Large intestine (tissue), 3 donors: ENCODE results near the gene CCDC149. TPM values are rescaled to one million over a fixed set of nuclear protein-coding genes. Genes with fewer than 3 reads are reported as not detected.

Experiments
- DNase-seq, 2 donors: peaks; one replicate each; pipeline versions ENCODE4 v3.0.0 to v3.0.0-alpha.2; 2013
- H3K27ac ChIP-seq: one replicate; pipeline ENCODE4 v1.5.1; 2013; ENCODE audit warnings: low read length
- H3K27me3 ChIP-seq: 2 replicates; pipeline ENCODE4 v1.6.1; 2013; ENCODE audit warnings: low read length; ENCODE audit not compliant: control insufficient read depth, insufficient read depth
- H3K36me3 ChIP-seq: 2 replicates; pipeline ENCODE4 v1.6.1; 2013; ENCODE audit warnings: low read length; ENCODE audit not compliant: control insufficient read depth, insufficient read depth
- H3K4me1 ChIP-seq: one replicate; pipeline ENCODE4 v1.6.1; 2013; ENCODE audit warnings: low read length; ENCODE audit not compliant: control insufficient read depth, insufficient read depth
- H3K4me3 ChIP-seq: one replicate; pipeline ENCODE4 v1.5.1; 2013; ENCODE audit warnings: low read length
- H3K9me3 ChIP-seq: one replicate; pipeline ENCODE4 v1.6.1; 2013; ENCODE audit warnings: mild to moderate bottlenecking, low read depth, low read length, moderate library complexity; ENCODE audit not compliant: control insufficient read depth
- WGBS: methylation state at CpG from one replicate; pipeline ENCODE4 v1.1.5; 2013; ENCODE audit warnings: low lambda C conversion rate; ENCODE audit not compliant: insufficient coverage; 5-methylcytosine and 5-hydroxymethylcytosine counted together
- polyA plus RNA-seq: library from polyadenylated mRNA; unstranded; fragments of 120-200 nt; gene quantifications from one replicate; pipeline ENCODE4 v1.2.1, GENCODE V29; 2013

Gene CCDC149
- polyA plus RNA-seq, 1 donor: 13.7 TPM

- peaks cover 54% of the 10 kb centered on the region for H3K27me3 ChIP-seq
- H3K27ac ChIP-seq: no peak overlapping the region
- H3K4me1 ChIP-seq: peaks cover 7% of the 10 kb centered on the region
- H3K4me3 ChIP-seq: no peak overlapping the region
- peaks cover 4% of the 10 kb centered on the region for H3K9me3 ChIP-seq
- DNase-seq: no peak
- H3K36me3 ChIP-seq: no peaks in the 10 kb centered on the region
Measured at GRCh38 chr4:24796620-24797019, 116.2 kb downstream of the CCDC149 start.

GRCh38 chr4:24795666-24796381, 117.0 kb downstream of the CCDC149 start:
- Histone ChIP-seq H3K27ac (no peak overlapping the region), H3K9me3 (peaks cover 4% of the 10 kb centered on the region), H3K4me3 (peak overlapping the region; percentile 5), H3K4me1 (peaks cover 7% of the 10 kb centered on the region), H3K36me3 (no peaks in the 10 kb centered on the region), H3K27me3 (peaks cover 46% of the 10 kb centered on the region)
- no peak for DNase-seq
- 0% methylated on average over 1 of the region's 9 CpGs for WGBS

- Histone ChIP-seq H3K27ac (peak within 1 kb of the TSS; percentile 6), H3K4me3 (peak within 1 kb of the TSS; percentile 5), H3K36me3 (no peaks in the 10 kb centered on the region), H3K9me3 (peaks cover 4% of the 10 kb centered on the region), H3K27me3 (peaks cover 38% of the 10 kb centered on the region), H3K4me1 (peaks cover 7% of the 10 kb centered on the region)
- WGBS: no CpG with 5 or more reads among the region's 21 CpGs
- peak in 1 of 2 donors; percentile 29 for DNase-seq
Measured at GRCh38 chr4:24794916-24795665, 117.8 kb downstream of the CCDC149 start, which contains the start of gene SOD3. Gene SOD3, plus strand, starts transcription at chr4:24795573. Its CDS starts 3,949 bp downstream, at chr4:24799522.

DNA sequence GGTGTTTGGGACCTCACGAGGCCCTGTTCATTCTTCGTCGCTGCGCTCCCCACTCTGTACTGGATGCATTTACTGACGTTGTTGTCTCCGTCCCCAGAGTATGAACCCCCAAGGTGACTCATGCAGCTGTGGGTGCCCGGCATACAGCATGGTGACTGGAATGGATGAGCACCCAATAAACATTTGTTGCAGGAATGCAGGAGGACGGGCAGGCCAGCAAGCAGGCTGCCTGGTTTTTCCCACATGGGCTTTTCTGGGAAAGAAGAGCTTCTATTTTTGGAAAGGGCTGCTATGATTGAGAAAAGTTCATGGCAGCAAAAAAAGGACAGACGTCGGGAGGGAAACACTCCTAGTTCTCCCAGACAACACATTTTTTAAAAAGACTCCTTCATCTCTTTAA, 118.4 kb downstream of the CCDC149 start:
- no peaks in the 10 kb centered on the region for H3K36me3 ChIP-seq
- H3K9me3 ChIP-seq: peaks cover 4% of the 10 kb centered on the region
- no peak overlapping the region for H3K27ac ChIP-seq
- peaks cover 35% of the 10 kb centered on the region for H3K27me3 ChIP-seq
- H3K4me1 ChIP-seq: peaks cover 7% of the 10 kb centered on the region
- no peak for DNase-seq
- no peak overlapping the region for H3K4me3 ChIP-seq
- 25% methylated on average over 2 of the region's 10 CpGs for WGBS

DNA sequence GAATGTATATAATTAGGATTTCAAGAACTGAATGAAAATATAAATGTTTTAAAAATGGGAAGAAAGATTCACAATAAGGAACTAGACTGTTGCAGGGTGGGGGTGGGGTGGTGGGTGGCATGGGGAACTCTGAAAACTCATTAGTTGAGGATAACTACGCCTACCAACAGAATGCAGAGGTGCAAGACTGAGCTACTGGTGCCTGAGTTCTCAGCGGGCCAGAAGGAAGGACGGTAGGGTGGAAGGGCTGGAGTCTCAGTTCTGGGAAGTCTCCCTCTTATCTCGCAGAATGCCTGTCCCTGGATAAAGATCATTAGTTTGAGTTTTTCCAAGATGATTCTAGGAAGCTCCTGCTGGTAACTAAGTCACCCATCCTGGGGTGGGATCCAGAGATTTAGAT, 118.8 kb downstream of the CCDC149 start:
- Histone ChIP-seq H3K27me3 (peaks cover 30% of the 10 kb centered on the region), H3K4me1 (peaks cover 7% of the 10 kb centered on the region), H3K9me3 (peaks cover under 1% of the 10 kb centered on the region), H3K4me3 (no peak overlapping the region), H3K36me3 (no peaks in the 10 kb centered on the region), H3K27ac (no peak overlapping the region)
- no peak for DNase-seq
- WGBS: no CpG with 5 or more reads among the region's 4 CpGs

DNA sequence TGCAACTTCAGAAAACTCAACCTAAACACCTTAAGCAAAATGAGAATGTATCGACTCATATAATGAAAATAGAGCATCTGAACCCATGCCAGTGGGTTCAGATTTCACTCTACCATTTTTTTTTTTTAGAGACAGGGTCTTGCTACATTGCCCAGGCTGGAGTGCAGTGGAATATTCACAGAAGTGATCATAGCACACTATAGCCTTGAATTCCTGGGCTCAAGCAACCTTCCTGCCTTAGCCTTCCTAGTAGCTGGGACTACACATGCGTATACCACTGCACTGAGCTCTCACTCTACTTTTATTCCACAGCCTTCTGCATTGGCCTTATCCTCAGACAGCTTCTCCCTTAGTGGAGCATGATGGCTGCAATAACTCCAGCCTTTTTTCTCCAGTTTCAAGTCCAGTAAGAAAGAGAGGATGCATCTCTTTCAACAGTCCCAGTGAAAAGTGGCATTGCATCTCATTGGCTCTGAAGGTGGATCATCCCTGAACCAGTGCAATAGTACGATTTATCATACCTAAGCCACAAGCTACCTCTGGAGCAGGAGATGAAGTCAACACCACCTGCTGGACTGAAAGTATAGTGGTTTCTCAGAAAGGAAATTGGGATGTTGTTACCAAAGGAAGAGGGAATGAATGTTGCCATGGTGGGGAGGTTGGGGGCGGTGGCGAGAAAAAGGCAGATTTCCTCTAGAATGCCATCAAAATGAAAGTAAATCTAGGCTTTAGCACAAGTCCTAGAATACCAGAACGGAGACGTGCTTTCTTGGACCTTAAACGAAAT, 119.4 kb downstream of the CCDC149 start:
- no peaks in the 10 kb centered on the region for H3K36me3 ChIP-seq
- peaks cover 24% of the 10 kb centered on the region for H3K27me3 ChIP-seq
- H3K4me3 ChIP-seq: no peak overlapping the region
- DNase-seq: no peak
- peaks cover 7% of the 10 kb centered on the region for H3K4me1 ChIP-seq
- H3K9me3 ChIP-seq: no peaks in the 10 kb centered on the region
- H3K27ac ChIP-seq: no peak overlapping the region
- WGBS: 83% methylated on average over 2 of the region's 8 CpGs

- Histone ChIP-seq H3K27ac (no peak overlapping the region), H3K4me3 (no peak overlapping the region), H3K36me3 (no peaks in the 10 kb centered on the region), H3K9me3 (peaks cover under 1% of the 10 kb centered on the region), H3K4me1 (peaks cover 7% of the 10 kb centered on the region), H3K27me3 (peaks cover 15% of the 10 kb centered on the region)
- WGBS: 20% methylated on average over 1 of the region's 4 CpGs
- DNase-seq: peak in 1 of 2 donors; percentile 35
Measured at GRCh38 chr4:24792552-24792951, 120.3 kb downstream of the CCDC149 start.

- DNase-seq: no peak
- no peak overlapping the region for H3K4me3 ChIP-seq
- no peaks in the 10 kb centered on the region for H3K36me3 ChIP-seq
- H3K27ac ChIP-seq: no peak overlapping the region
- H3K9me3 ChIP-seq: peaks cover 5% of the 10 kb centered on the region
- peaks cover 6% of the 10 kb centered on the region for H3K27me3 ChIP-seq
- peaks cover 7% of the 10 kb centered on the region for H3K4me1 ChIP-seq
Measured at GRCh38 chr4:24791043-24791442, 121.8 kb downstream of the CCDC149 start.

- Histone ChIP-seq H3K36me3 (no peaks in the 10 kb centered on the region), H3K9me3 (peaks cover 5% of the 10 kb centered on the region), H3K4me3 (no peak overlapping the region), H3K27me3 (no peaks in the 10 kb centered on the region), H3K4me1 (no peaks in the 10 kb centered on the region), H3K27ac (no peak overlapping the region)
- 78% methylated on average over 2 of the region's 3 CpGs for WGBS
- DNase-seq: no peak
Measured at GRCh38 chr4:24783506-24783905, 129.3 kb downstream of the CCDC149 start.

- H3K27ac ChIP-seq: no peak overlapping the region
- H3K27me3 ChIP-seq: no peaks in the 10 kb centered on the region
- H3K4me1 ChIP-seq: no peaks in the 10 kb centered on the region
- no peak overlapping the region for H3K4me3 ChIP-seq
- DNase-seq: no peak
- no CpG with 5 or more reads among the region's 6 CpGs for WGBS
- H3K36me3 ChIP-seq: no peaks in the 10 kb centered on the region
- peaks cover under 1% of the 10 kb centered on the region for H3K9me3 ChIP-seq
Measured at GRCh38 chr4:24781999-24782745, 130.7 kb downstream of the CCDC149 start.
